AG04449 (cell line): ENCODE measurements around the gene STAG1.

Experiments
- CTCF ChIA-PET: fragments of 350-600 bp; formaldehyde crosslinking; extraction: SDS; loops from one replicate; lab custom pipeline; 2021; ENCODE audit warnings: antibody characterized with exemption; lab: Yijun Ruan, JAX
- POLR2A ChIA-PET: fragments of 400-600, 350-600 bp; formaldehyde crosslinking; extraction: SDS; loops from one replicate; lab custom pipeline; 2020; ENCODE audit warnings: antibody characterized with exemption, inconsistent platforms; lab: Yijun Ruan, JAX
- DNase-seq: peaks from one replicate; pipeline ENCODE4 v3.0.0-alpha.2; 2010; ENCODE audit warnings: low read depth, low spot score
- H3K4me3 ChIP-seq: 2 replicates; pipeline ENCODE4 v1.5.1; 2011; ENCODE audit warnings: low read depth, mild to moderate bottlenecking, control low read depth, low read length
- CTCF ChIP-seq: IDR thresholded peaks from one replicate; pipeline ENCODE4 v1.5.1; 2011; ENCODE audit warnings: mild to moderate bottlenecking, moderate library complexity, low read length, control low read depth, inconsistent platforms; ENCODE audit not compliant: insufficient read depth; ENCODE audit errors: missing control alignments

STAG1 gene

GRCh38 chr3:136456196-136456595 lies 296.0 kb downstream of the STAG1 start:
- no peak for TF ChIP-seq CTCF
- POLR2A ChIA-PET: no interaction called here
- CTCF ChIA-PET: no interaction called here

GRCh38 chr3:136444581-136444980 lies 307.6 kb downstream of the STAG1 start:
- no peak for TF ChIP-seq CTCF
- no peak overlapping the region for H3K4me3 ChIP-seq
- DNase-seq: peak; percentile 7
- ChIA-PET POLR2A (no interaction called here), CTCF (no interaction called here)

More at GRCh38 chr3:136456196-136456595, 296.0 kb downstream of the STAG1 start:
- H3K4me3 ChIP-seq: no peak overlapping the region
- no peak for DNase-seq

GRCh38 chr3:136437043-136437442 lies 315.1 kb downstream of the STAG1 start:
- H3K4me3 ChIP-seq: no peak overlapping the region
- CTCF ChIA-PET: no interaction called here
- no peak for TF ChIP-seq CTCF
- no peak for DNase-seq
- POLR2A ChIA-PET: no interaction called here

- no peak overlapping the region for H3K4me3 ChIP-seq
- POLR2A ChIA-PET: no interaction called here
- DNase-seq: no peak
- no peak for TF ChIP-seq CTCF
- CTCF ChIA-PET: no interaction called here
Measured at GRCh38 chr3:136434429-136434828, 317.7 kb downstream of the STAG1 start.

GRCh38 chr3:136432685-136433084 lies 319.5 kb downstream of the STAG1 start:
- TF ChIP-seq CTCF: no peak
- POLR2A ChIA-PET: no interaction called here
- H3K4me3 ChIP-seq: no peak overlapping the region
- no peak for DNase-seq
- CTCF ChIA-PET: no interaction called here

GRCh38 chr3:136428167-136428566 lies 324.0 kb downstream of the STAG1 start:
- no peak for DNase-seq
- CTCF ChIA-PET: interaction anchor here (1.7 kb wide), 1 partner anchor 37 kb away, joined by 7 read pairs; no protein-coding TSS in a partner anchor
- POLR2A ChIA-PET: interaction anchor here (0.5 to 0.6 kb wide), 2 partner anchors 21 to 247 kb away, joined by 3 to 8 read pairs; no protein-coding TSS in a partner anchor
- no peak overlapping the region for H3K4me3 ChIP-seq
- TF ChIP-seq CTCF: no peak
